H1 (cell line): ENCODE data around the gene CDK5R1. TPM values are rescaled to one million over a fixed set of nuclear protein-coding genes. Genes with fewer than 3 reads are reported as not detected.

Source experiments
- CBX8 ChIP-seq: fragments of 300-800, 300-1000 bp; sonication (generic); IDR thresholded peaks from 2 replicates; pipeline ENCODE4 v1.7.1; 2016; ENCODE audit warnings: low read depth, low read length, borderline replicate concordance
- CEBPB ChIP-seq: IDR thresholded peaks from 2 replicates; pipeline ENCODE4 v1.6.1; 2012; ENCODE audit warnings: low read depth, low read length
- GABPA ChIP-seq: IDR thresholded peaks from 2 replicates; pipeline ENCODE4 v1.6.1; 2011; ENCODE audit warnings: mild to moderate bottlenecking, low read length, moderate library complexity, borderline replicate concordance; ENCODE audit not compliant: insufficient read depth
- SP1 ChIP-seq: IDR thresholded peaks from 2 replicates; pipeline ENCODE4 v1.6.1; 2011; ENCODE audit warnings: low read depth, low read length
- TBP ChIP-seq: IDR thresholded peaks from 2 replicates; pipeline ENCODE4 v1.6.1; 2011; ENCODE audit warnings: low read depth, low read length, improper control_type of control experiment
- TCF12 ChIP-seq: IDR thresholded peaks from 2 replicates; pipeline ENCODE4 v1.6.1; 2011; ENCODE audit warnings: low read depth, mild to moderate bottlenecking, low read length
- polyA plus RNA-seq, 7 experiments: library from polyadenylated mRNA; depleted of rRNA in 3 of 7; stranded (reverse) in 5 of 7; unstranded in 2 of 7; fragments of >200 nt in 5 of 7; fragments of 200-250 nt in 2 of 7; gene quantifications; 1 replicate in 5 of 7; 2 replicates in 1 of 7; 4 replicates in 1 of 7; pipeline versions ENCODE4 v1.2.1 to v1.2.3, GENCODE V29; 2011 to 2013; ENCODE audit warnings: missing spikeins in 2 of 7, mixed read lengths in 2 of 7
- total RNA-seq: library from RNA; stranded (reverse); fragmentation: NEBNext Ultra II Directional; extraction: Animal tissue kit (Norgen Biotek cat#: 25700); gene quantifications from 2 replicates; pipeline ENCODE4 v1.2.1, GENCODE V29; 2021
- TF ChIP-seq, protein P1 (sequence below): fragments of 300-600 bp; sonication (generic); IDR thresholded peaks from 2 replicates; pipeline ENCODE4 v1.7.1; 2012; ENCODE audit warnings: low read length, moderate library complexity, mild to moderate bottlenecking, inconsistent platforms; ENCODE audit not compliant: insufficient replicate concordance
- TF ChIP-seq, protein P2 (sequence below), 3 experiments: IDR thresholded peaks; 1 replicate in 2 of 3; 2 replicates in 1 of 3; pipeline versions ENCODE4 v1.5.1 to v1.6.1; 2011; ENCODE audit warnings: low read length in 3 of 3, mild to moderate bottlenecking in 3 of 3, inconsistent platforms in 2 of 3, low read depth in 1 of 3, moderate library complexity in 1 of 3; ENCODE audit not compliant: insufficient read depth in 1 of 3; ENCODE audit errors: control extremely low read depth in 1 of 3

Gene CDK5R1
- total and polyA plus RNA-seq, 2 of the 8 experiments (the other 6 are each of a cell fraction or from before 2014, with no cell fraction given) = 2.7 to 9.9 TPM

DNA sequence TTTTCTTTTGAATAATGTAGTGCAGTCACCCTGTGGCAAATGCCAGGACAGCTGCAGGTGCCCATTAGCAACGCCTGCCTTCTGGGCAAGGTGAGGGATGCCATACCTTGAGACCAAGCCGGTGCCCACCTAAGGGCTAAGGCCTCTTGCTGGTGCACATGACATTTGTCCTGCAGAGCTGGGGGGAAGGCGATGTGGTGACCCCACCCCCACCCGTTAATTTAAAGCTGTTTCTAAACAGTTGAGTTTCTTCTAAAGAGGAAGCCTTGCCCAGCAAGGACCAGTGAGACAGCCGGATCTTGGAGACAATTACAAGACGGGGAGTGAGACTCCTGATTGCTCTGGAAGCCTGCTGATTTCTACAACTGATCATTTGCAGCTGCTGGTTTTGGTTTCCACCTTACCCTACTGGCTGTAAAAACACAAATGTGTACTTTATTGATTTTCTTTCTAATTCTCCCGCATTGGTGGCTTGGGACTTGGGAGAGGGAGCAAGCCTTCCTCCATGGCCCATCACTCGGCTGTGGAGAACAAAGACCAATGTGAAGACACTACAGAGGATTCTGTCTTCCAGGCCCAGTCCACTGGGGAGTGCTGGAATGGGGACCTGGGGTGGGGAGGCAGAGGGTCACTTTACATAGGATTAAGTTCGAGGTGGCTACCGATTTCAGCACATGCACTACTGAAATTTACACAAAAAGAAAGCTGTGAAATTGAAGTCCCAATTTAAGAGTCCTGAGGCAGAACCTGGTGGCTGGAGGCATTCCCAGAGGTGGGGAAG is 2.7 kb downstream of the CDK5R1 start (continued):
- TF ChIP-seq, protein P1, sequence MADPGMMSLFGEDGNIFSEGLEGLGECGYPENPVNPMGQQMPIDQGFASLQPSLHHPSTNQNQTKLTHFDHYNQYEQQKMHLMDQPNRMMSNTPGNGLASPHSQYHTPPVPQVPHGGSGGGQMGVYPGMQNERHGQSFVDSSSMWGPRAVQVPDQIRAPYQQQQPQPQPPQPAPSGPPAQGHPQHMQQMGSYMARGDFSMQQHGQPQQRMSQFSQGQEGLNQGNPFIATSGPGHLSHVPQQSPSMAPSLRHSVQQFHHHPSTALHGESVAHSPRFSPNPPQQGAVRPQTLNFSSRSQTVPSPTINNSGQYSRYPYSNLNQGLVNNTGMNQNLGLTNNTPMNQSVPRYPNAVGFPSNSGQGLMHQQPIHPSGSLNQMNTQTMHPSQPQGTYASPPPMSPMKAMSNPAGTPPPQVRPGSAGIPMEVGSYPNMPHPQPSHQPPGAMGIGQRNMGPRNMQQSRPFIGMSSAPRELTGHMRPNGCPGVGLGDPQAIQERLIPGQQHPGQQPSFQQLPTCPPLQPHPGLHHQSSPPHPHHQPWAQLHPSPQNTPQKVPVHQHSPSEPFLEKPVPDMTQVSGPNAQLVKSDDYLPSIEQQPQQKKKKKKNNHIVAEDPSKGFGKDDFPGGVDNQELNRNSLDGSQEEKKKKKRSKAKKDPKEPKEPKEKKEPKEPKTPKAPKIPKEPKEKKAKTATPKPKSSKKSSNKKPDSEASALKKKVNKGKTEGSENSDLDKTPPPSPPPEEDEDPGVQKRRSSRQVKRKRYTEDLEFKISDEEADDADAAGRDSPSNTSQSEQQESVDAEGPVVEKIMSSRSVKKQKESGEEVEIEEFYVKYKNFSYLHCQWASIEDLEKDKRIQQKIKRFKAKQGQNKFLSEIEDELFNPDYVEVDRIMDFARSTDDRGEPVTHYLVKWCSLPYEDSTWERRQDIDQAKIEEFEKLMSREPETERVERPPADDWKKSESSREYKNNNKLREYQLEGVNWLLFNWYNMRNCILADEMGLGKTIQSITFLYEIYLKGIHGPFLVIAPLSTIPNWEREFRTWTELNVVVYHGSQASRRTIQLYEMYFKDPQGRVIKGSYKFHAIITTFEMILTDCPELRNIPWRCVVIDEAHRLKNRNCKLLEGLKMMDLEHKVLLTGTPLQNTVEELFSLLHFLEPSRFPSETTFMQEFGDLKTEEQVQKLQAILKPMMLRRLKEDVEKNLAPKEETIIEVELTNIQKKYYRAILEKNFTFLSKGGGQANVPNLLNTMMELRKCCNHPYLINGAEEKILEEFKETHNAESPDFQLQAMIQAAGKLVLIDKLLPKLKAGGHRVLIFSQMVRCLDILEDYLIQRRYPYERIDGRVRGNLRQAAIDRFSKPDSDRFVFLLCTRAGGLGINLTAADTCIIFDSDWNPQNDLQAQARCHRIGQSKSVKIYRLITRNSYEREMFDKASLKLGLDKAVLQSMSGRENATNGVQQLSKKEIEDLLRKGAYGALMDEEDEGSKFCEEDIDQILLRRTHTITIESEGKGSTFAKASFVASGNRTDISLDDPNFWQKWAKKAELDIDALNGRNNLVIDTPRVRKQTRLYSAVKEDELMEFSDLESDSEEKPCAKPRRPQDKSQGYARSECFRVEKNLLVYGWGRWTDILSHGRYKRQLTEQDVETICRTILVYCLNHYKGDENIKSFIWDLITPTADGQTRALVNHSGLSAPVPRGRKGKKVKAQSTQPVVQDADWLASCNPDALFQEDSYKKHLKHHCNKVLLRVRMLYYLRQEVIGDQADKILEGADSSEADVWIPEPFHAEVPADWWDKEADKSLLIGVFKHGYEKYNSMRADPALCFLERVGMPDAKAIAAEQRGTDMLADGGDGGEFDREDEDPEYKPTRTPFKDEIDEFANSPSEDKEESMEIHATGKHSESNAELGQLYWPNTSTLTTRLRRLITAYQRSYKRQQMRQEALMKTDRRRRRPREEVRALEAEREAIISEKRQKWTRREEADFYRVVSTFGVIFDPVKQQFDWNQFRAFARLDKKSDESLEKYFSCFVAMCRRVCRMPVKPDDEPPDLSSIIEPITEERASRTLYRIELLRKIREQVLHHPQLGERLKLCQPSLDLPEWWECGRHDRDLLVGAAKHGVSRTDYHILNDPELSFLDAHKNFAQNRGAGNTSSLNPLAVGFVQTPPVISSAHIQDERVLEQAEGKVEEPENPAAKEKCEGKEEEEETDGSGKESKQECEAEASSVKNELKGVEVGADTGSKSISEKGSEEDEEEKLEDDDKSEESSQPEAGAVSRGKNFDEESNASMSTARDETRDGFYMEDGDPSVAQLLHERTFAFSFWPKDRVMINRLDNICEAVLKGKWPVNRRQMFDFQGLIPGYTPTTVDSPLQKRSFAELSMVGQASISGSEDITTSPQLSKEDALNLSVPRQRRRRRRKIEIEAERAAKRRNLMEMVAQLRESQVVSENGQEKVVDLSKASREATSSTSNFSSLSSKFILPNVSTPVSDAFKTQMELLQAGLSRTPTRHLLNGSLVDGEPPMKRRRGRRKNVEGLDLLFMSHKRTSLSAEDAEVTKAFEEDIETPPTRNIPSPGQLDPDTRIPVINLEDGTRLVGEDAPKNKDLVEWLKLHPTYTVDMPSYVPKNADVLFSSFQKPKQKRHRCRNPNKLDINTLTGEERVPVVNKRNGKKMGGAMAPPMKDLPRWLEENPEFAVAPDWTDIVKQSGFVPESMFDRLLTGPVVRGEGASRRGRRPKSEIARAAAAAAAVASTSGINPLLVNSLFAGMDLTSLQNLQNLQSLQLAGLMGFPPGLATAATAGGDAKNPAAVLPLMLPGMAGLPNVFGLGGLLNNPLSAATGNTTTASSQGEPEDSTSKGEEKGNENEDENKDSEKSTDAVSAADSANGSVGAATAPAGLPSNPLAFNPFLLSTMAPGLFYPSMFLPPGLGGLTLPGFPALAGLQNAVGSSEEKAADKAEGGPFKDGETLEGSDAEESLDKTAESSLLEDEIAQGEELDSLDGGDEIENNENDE = no peak
- TF ChIP-seq, protein P2, sequence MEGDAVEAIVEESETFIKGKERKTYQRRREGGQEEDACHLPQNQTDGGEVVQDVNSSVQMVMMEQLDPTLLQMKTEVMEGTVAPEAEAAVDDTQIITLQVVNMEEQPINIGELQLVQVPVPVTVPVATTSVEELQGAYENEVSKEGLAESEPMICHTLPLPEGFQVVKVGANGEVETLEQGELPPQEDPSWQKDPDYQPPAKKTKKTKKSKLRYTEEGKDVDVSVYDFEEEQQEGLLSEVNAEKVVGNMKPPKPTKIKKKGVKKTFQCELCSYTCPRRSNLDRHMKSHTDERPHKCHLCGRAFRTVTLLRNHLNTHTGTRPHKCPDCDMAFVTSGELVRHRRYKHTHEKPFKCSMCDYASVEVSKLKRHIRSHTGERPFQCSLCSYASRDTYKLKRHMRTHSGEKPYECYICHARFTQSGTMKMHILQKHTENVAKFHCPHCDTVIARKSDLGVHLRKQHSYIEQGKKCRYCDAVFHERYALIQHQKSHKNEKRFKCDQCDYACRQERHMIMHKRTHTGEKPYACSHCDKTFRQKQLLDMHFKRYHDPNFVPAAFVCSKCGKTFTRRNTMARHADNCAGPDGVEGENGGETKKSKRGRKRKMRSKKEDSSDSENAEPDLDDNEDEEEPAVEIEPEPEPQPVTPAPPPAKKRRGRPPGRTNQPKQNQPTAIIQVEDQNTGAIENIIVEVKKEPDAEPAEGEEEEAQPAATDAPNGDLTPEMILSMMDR (IDR thresholded peaks at IDR 0.05; ENCODE audit: control extremely low read depth in 1 of 3, insufficient read depth in 1 of 3, low read depth in 1 of 3, low read length in 3 of 3) = no peak
- TF ChIP-seq TBP = no peak
- TF ChIP-seq SP1 = no peak
- TF ChIP-seq CBX8 = no peak
- no peak for TF ChIP-seq GABPA
- no peak for TF ChIP-seq CEBPB
- no peak for TF ChIP-seq TCF12
